IPS-20b (cell line): ENCODE data around the gene TSPY3.
"Not testable (repeated sequence)": the region's sequence is repeated elsewhere in the genome, so short reads cannot be mapped to it uniquely, and the experiment has no call there.

Experiments
- H3K27ac ChIP-seq: one replicate; pipeline ENCODE4 v1.5.1; 2013; ENCODE audit warnings: low read length
- H3K27me3 ChIP-seq: 2 replicates; pipeline ENCODE4 v1.6.1; 2013; ENCODE audit warnings: mild to moderate bottlenecking, low read length, inconsistent platforms; ENCODE audit not compliant: insufficient read depth
- H3K36me3 ChIP-seq: 2 replicates; pipeline ENCODE4 v1.6.1; 2013; ENCODE audit warnings: low read depth, mild to moderate bottlenecking, inconsistent platforms, low read length, moderate library complexity; ENCODE audit not compliant: insufficient read depth
- H3K4me1 ChIP-seq: 2 replicates; pipeline ENCODE4 v1.6.1; 2013; ENCODE audit warnings: mild to moderate bottlenecking, control low read depth, inconsistent platforms, low read length, moderate library complexity; ENCODE audit not compliant: insufficient read depth
- H3K4me3 ChIP-seq: 2 replicates; pipeline ENCODE4 v1.5.1; 2013; ENCODE audit warnings: mild to moderate bottlenecking, low read length, inconsistent platforms
- H3K9ac ChIP-seq: 2 replicates; pipeline ENCODE4 v1.6.1; 2013; ENCODE audit warnings: low read depth, mild to moderate bottlenecking, inconsistent platforms, low read length, moderate library complexity
- H3K9me3 ChIP-seq: 2 replicates; pipeline ENCODE4 v1.6.1; 2013; ENCODE audit warnings: mild to moderate bottlenecking, low read depth, low read length, inconsistent platforms; ENCODE audit not compliant: insufficient read depth

TSPY3 gene, protein sequence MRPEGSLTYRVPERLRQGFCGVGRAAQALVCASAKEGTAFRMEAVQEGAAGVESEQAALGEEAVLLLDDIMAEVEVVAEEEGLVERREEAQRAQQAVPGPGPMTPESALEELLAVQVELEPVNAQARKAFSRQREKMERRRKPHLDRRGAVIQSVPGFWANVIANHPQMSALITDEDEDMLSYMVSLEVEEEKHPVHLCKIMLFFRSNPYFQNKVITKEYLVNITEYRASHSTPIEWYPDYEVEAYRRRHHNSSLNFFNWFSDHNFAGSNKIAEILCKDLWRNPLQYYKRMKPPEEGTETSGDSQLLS

DNA sequence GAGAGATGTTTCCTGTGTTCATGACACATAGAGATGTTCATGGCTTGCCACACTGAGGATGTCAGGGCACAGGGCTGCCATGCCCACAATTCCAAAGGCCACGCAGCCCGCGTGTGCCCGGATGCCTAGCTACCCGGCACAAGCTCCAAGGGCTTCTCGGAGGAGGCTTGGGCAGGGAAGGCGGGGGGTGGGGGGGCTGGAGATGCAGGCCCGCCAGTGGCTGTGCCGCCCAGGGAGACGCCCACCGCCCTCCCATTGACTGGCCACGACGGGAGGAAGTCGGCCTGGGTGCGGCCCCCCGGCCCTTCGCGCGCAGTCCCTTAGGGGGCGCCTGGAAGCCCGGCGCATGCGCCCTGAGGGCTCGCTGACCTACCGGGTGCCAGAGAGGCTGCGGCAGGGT is at the start of gene TSPY3:
Gene TSPY3 (plus strand): TSS at position 301 of the 400 bp plus-strand sequence. CDS start 46 bp downstream, at position 347.
- H3K27me3 ChIP-seq, H3K36me3 ChIP-seq, H3K9ac ChIP-seq, H3K4me1 ChIP-seq, H3K27ac ChIP-seq, H3K9me3 ChIP-seq, H3K4me3 ChIP-seq: not testable (repeated sequence)

GRCh38 chrY:9357497-9357896 is 40.7 kb upstream of the TSPY3 start, which contains the start of gene TSPY8:
Gene TSPY8, plus strand, starts transcription at chrY:9357797. Its CDS starts 46 bp downstream, at chrY:9357843.
- not testable (repeated sequence) for H3K4me3 ChIP-seq, H3K36me3 ChIP-seq

GRCh38 chrY:9396527-9396926 is 1.7 kb upstream of the TSPY3 start:
- H3K4me1 ChIP-seq, H3K9me3 ChIP-seq, H3K27me3 ChIP-seq, H3K27ac ChIP-seq, H3K9ac ChIP-seq, H3K4me3 ChIP-seq, H3K36me3 ChIP-seq: not testable (repeated sequence)

More at GRCh38 chrY:9357497-9357896, 40.7 kb upstream of the TSPY3 start, which contains the start of gene TSPY8:
- H3K27ac ChIP-seq, H3K9me3 ChIP-seq, H3K9ac ChIP-seq, H3K27me3 ChIP-seq, H3K4me1 ChIP-seq: not testable (repeated sequence)
